IMR-90 (cell line): ENCODE measurements around the gene PSME3. TPM values are rescaled to one million over a fixed set of nuclear protein-coding genes. Genes with fewer than 3 reads are reported as not detected.

ENCODE experiments used
- ATAC-seq: fragments of 200-7000 bp; cut with Tn5 transposase; 2 replicates; pipeline ENCODE4 v1.9.1; 2020; ENCODE audit warnings: low read depth, mild to moderate bottlenecking, moderate library complexity
- BruUV-seq: library from RNA; stranded (reverse); fragments of 400-500 nt; replicated peaks from 2 replicates; lab custom pipeline; 2021; lab: Mats Ljungman, UMichigan
- CTCF ChIA-PET: fragments of 300-600 bp; formaldehyde crosslinking; extraction: SDS; loops from one replicate; lab custom pipeline; 2021; ENCODE audit warnings: antibody characterized with exemption; lab: Yijun Ruan, JAX
- POLR2A ChIA-PET: fragments of 300-600 bp; sonication (Branson Sonifier 250); formaldehyde crosslinking; loops from one replicate; lab custom pipeline; 2022; ENCODE audit warnings: antibody characterized with exemption; ENCODE audit not compliant: unreplicated experiment; lab: Charles Lee
- DNase-seq: peaks from one replicate; pipeline ENCODE4 v3.0.0; 2013
- H2AFZ ChIP-seq: replicated peaks from 2 replicates; pipeline ENCODE3; 2013; ENCODE audit warnings: low read length, mild to moderate bottlenecking; ENCODE audit not compliant: poor library complexity
- H2AK5ac ChIP-seq: 2 replicates; pipeline ENCODE4 v1.6.1; 2013; ENCODE audit warnings: low read depth, low read length, inconsistent platforms
- H2AK9ac ChIP-seq: replicated peaks from 2 replicates; pipeline ENCODE3; 2013; ENCODE audit warnings: mild to moderate bottlenecking, low read depth, low read length, moderate library complexity; ENCODE audit not compliant: poor library complexity
- H2BK120ac ChIP-seq: 2 replicates; pipeline ENCODE4 v1.6.1; 2013; ENCODE audit warnings: low read depth, low read length, inconsistent platforms
- H2BK15ac ChIP-seq: 3 replicates; pipeline ENCODE4 v1.6.1; 2013; ENCODE audit warnings: low read depth, low read length, inconsistent platforms
- H2BK20ac ChIP-seq: 2 replicates; pipeline ENCODE4 v1.6.1; 2013; ENCODE audit warnings: low read depth, mild to moderate bottlenecking, inconsistent platforms, low read length, moderate library complexity
- H2BK5ac ChIP-seq: 2 replicates; pipeline ENCODE4 v1.6.1; 2013; ENCODE audit warnings: mild to moderate bottlenecking, low read depth, low read length, inconsistent platforms; ENCODE audit not compliant: poor library complexity, severe bottlenecking
- H3K14ac ChIP-seq: replicated peaks from 2 replicates; pipeline ENCODE4 v1.6.1; 2013; ENCODE audit warnings: low read depth, low read length, inconsistent platforms
- H3K18ac ChIP-seq: 2 replicates; pipeline ENCODE4 v1.6.1; 2013; ENCODE audit warnings: low read depth, low read length, control low read depth
- H3K23ac ChIP-seq: 2 replicates; pipeline ENCODE4 v1.6.1; 2013; ENCODE audit warnings: low read depth, low read length, inconsistent platforms
- H3K27ac ChIP-seq: 2 replicates; pipeline ENCODE4 v1.5.1; 2013; ENCODE audit warnings: mild to moderate bottlenecking, control low read depth, low read length; ENCODE audit not compliant: insufficient read depth
- H3K27me3 ChIP-seq: 2 replicates; pipeline ENCODE4 v1.6.1; 2013; ENCODE audit warnings: low read length; ENCODE audit not compliant: control insufficient read depth, insufficient read depth
- H3K36me3 ChIP-seq: 2 replicates; pipeline ENCODE4 v1.6.1; 2013; ENCODE audit warnings: low read length, mixed read lengths; ENCODE audit not compliant: control insufficient read depth, insufficient read depth
- H3K4ac ChIP-seq: 2 replicates; pipeline ENCODE4 v1.6.1; 2013; ENCODE audit warnings: low read depth, low read length, inconsistent platforms
- H3K4me1 ChIP-seq: 2 replicates; pipeline ENCODE4 v1.6.1; 2013; ENCODE audit warnings: low read length, mixed read lengths; ENCODE audit not compliant: control insufficient read depth, insufficient read depth
- H3K4me2 ChIP-seq: 2 replicates; pipeline ENCODE4 v1.6.1; 2013; ENCODE audit warnings: low read depth, mild to moderate bottlenecking, control low read depth, low read length, moderate library complexity
- H3K4me3 ChIP-seq: 2 replicates; pipeline ENCODE4 v1.5.1; 2013; ENCODE audit warnings: low read depth, mild to moderate bottlenecking, control low read depth, low read length, moderate library complexity; ENCODE audit not compliant: insufficient read depth
- H3K56ac ChIP-seq: 2 replicates; pipeline ENCODE4 v1.6.1; 2013; ENCODE audit warnings: low read length, inconsistent platforms; ENCODE audit not compliant: insufficient read depth; ENCODE audit errors: extremely low read depth
- H3K79me1 ChIP-seq, 2 experiments: 2 replicates each; pipeline ENCODE4 v1.6.1; 2013; ENCODE audit warnings: low read length in 2 of 2, inconsistent platforms in 1 of 2, low read depth in 1 of 2
- H3K9ac ChIP-seq: 2 replicates; pipeline ENCODE4 v1.6.1; 2013; ENCODE audit warnings: low read depth, low read length, control low read depth
- H3K9me1 ChIP-seq: 2 replicates; pipeline ENCODE4 v1.6.1; 2013; ENCODE audit warnings: low read length, inconsistent platforms; ENCODE audit not compliant: insufficient read depth
- H3K9me3 ChIP-seq: 2 replicates; pipeline ENCODE4 v1.6.1; 2013; ENCODE audit warnings: low read length; ENCODE audit not compliant: control insufficient read depth, insufficient read depth
- H4K20me1 ChIP-seq: 2 replicates; pipeline ENCODE4 v1.6.1; 2013; ENCODE audit warnings: low read length, inconsistent platforms; ENCODE audit not compliant: insufficient read depth
- H4K5ac ChIP-seq: 2 replicates; pipeline ENCODE4 v1.6.1; 2013; ENCODE audit warnings: mild to moderate bottlenecking, low read depth, low read length, control low read depth
- H4K8ac ChIP-seq, 2 experiments: 2 replicates each; pipeline ENCODE4 v1.6.1; 2013; ENCODE audit warnings: low read depth in 2 of 2, low read length in 2 of 2, control low read depth in 1 of 2, inconsistent platforms in 1 of 2
- H4K91ac ChIP-seq: 2 replicates; pipeline ENCODE4 v1.6.1; 2013; ENCODE audit warnings: low read depth, low read length, inconsistent platforms; ENCODE audit not compliant: insufficient read depth
- BHLHE40 ChIP-seq: fragments of 150-350 bp; IDR thresholded peaks from 2 replicates; pipeline ENCODE4 v1.6.1; 2016; ENCODE audit warnings: mild to moderate bottlenecking, low read depth, low read length
- CEBPB ChIP-seq: IDR thresholded peaks from 2 replicates; pipeline ENCODE4 v1.6.1; 2012; ENCODE audit warnings: low read depth, low read length, improper control_type of control experiment
- CHD1 ChIP-seq: IDR thresholded peaks from 2 replicates; pipeline ENCODE4 v1.6.1; 2012; ENCODE audit warnings: low read depth, low read length, improper control_type of control experiment
- ELK1 ChIP-seq: fragments of 150-350 bp; IDR thresholded peaks from 2 replicates; pipeline ENCODE4 v1.6.1; 2016; ENCODE audit warnings: low read depth, mild to moderate bottlenecking, low read length, moderate library complexity, borderline replicate concordance
- FOS ChIP-seq: fragments of 150-350 bp; IDR thresholded peaks from 2 replicates; pipeline ENCODE4 v1.6.1; 2016; ENCODE audit warnings: low read depth, low read length
- MAZ ChIP-seq: IDR thresholded peaks from 2 replicates; pipeline ENCODE4 v1.6.1; 2012; ENCODE audit warnings: low read depth, mild to moderate bottlenecking, low read length, improper control_type of control experiment, moderate library complexity, borderline replicate concordance
- MXI1 ChIP-seq: IDR thresholded peaks from 2 replicates; pipeline ENCODE4 v1.6.1; 2012; ENCODE audit warnings: low read depth, mild to moderate bottlenecking, low read length, moderate library complexity, borderline replicate concordance
- RAD21 ChIP-seq: IDR thresholded peaks from 2 replicates; pipeline ENCODE4 v1.6.1; 2012; ENCODE audit warnings: low read length, improper control_type of control experiment
- RCOR1 ChIP-seq: IDR thresholded peaks from 2 replicates; pipeline ENCODE4 v1.6.1; 2012; ENCODE audit warnings: mild to moderate bottlenecking, low read length, improper control_type of control experiment; ENCODE audit not compliant: insufficient replicate concordance
- RFX5 ChIP-seq: IDR thresholded peaks from 2 replicates; pipeline ENCODE4 v1.8.0; 2012; ENCODE audit warnings: low read depth, mild to moderate bottlenecking, low read length, moderate library complexity
- SMC3 ChIP-seq: fragments of 150-350 bp; IDR thresholded peaks from 2 replicates; pipeline ENCODE4 v1.6.1; 2016; ENCODE audit warnings: low read depth, mild to moderate bottlenecking, antibody characterized with exemption, low read length, moderate library complexity
- USF2 ChIP-seq: fragments of 150-350 bp; IDR thresholded peaks from 2 replicates; pipeline ENCODE4 v1.6.1; 2017; ENCODE audit warnings: mild to moderate bottlenecking, antibody characterized with exemption, low read length, low read depth
- WGBS, 2 experiments: methylation state at CpG; one replicate each; pipeline versions ENCODE4 v1.1.5 to v1.1.7; 2013; ENCODE audit warnings: missing lambda C conversion rate in 2 of 2; ENCODE audit not compliant: insufficient read length in 1 of 2; ENCODE audit errors: extremely low coverage in 2 of 2; 5-methylcytosine and 5-hydroxymethylcytosine counted together
- dilution Hi-C: fragments of 300-500 bp; cut with HindIII; formaldehyde crosslinking; loops from one replicate; pipeline ENCODE4 v1.14.3; 2018; ENCODE audit warnings: low sequenced_read_pairs; ENCODE audit not compliant: unreplicated experiment
- in situ Hi-C: fragments of 300-500 bp; cut with MboI; formaldehyde crosslinking; loops from 3 replicates; pipeline ENCODE4 v1.14.3; 2019; ENCODE audit warnings: low sequenced_read_pairs, inconsistent platforms, mixed read lengths
- intact Hi-C: fragments of 100-400 bp; cut with micrococcal nuclease; formaldehyde crosslinking; loops from 2 replicates; pipeline ENCODE4 v1.10.0; 2022
- polyA plus RNA-seq, 3 experiments: library from polyadenylated mRNA; depleted of rRNA; stranded (reverse); fragments of >200 nt; gene quantifications; 2 replicates each; pipeline ENCODE4 v1.2.3, GENCODE V29; 2012; ENCODE audit warnings: low replicate concordance in 1 of 3
- total RNA-seq: library from RNA; depleted of rRNA; stranded (reverse); fragments of >200 nt; gene quantifications from 2 replicates; pipeline ENCODE4 v1.2.3, GENCODE V29; 2012

Gene PSME3
- total and polyA plus RNA-seq, 2 of the 4 experiments (the other 2 are of a cell fraction), result 72.4 to 100 TPM

GRCh38 chr17:42868338-42868737, 35.1 kb downstream of the PSME3 start:
- Histone ChIP-seq H3K23ac (no peak overlapping the region), H2AFZ (no peak overlapping the region), H3K14ac (no peak overlapping the region), H4K5ac (no peak overlapping the region), H2AK9ac (no peak overlapping the region), H2BK120ac (no peak overlapping the region), H3K9me1 (0 out of 2 replicates have a peak, but pooled peaks cover 4% of the 10 kb centered on the region), H2AK5ac (no peak overlapping the region), H3K36me3 (no peaks in the 10 kb centered on the region), H3K79me1 (no peaks in the 10 kb centered on the region), H3K4me3 (no peak overlapping the region), H2BK15ac (no peak overlapping the region), H4K91ac (no peak overlapping the region), H4K20me1 (no peaks in the 10 kb centered on the region), H2BK5ac (no peak overlapping the region), H3K27me3 (peaks cover 19% of the 10 kb centered on the region), H3K4me1 (peaks cover 3% of the 10 kb centered on the region; the same call in 1 of the 2 replicates), H3K56ac (no peak overlapping the region), H4K8ac (no peak overlapping the region), H3K4me2 (no peak overlapping the region), H3K9ac (no peak overlapping the region), H2BK20ac (no peak overlapping the region), H3K27ac (no peak overlapping the region), H3K18ac (no peak overlapping the region), H3K4ac (no peak overlapping the region), H3K9me3 (peaks cover 7% of the 10 kb centered on the region)
- DNase-seq (no peak), ATAC-seq (no peak)
- CTCF ChIA-PET, result no interaction called here
- WGBS, 2 experiments, result 100% methylated on average over 7 of the region's 12 CpGs; no CpG with 5 or more reads in 1 of the 2 experiments
- no TSS peak for BruUV-seq
- dilution Hi-C loops (no loop called here), in situ Hi-C loops (no loop called here), intact Hi-C loops (no loop called here)
- POLR2A ChIA-PET, result no interaction called here
- TF ChIP-seq CEBPB, result no peak
- no peak for TF ChIP-seq CHD1
- TF ChIP-seq FOS, result no peak
- no peak for TF ChIP-seq BHLHE40
- no peak for TF ChIP-seq ELK1
- no peak for TF ChIP-seq USF2
- no peak for TF ChIP-seq RAD21
- TF ChIP-seq MXI1, result no peak
- no peak for TF ChIP-seq MAZ
- no peak for TF ChIP-seq SMC3
- no peak for TF ChIP-seq RCOR1
- no peak for TF ChIP-seq RFX5
